HG03139 (cell line): ENCODE data around the gene ZNF70.

Source experiments
- ATAC-seq: cut with Tn5 transposase; IDR thresholded peaks from one replicate; pipeline ENCODE4 v1.9.1; 2021; ENCODE audit not compliant: unreplicated experiment

The ZNF70 gene

DNA sequence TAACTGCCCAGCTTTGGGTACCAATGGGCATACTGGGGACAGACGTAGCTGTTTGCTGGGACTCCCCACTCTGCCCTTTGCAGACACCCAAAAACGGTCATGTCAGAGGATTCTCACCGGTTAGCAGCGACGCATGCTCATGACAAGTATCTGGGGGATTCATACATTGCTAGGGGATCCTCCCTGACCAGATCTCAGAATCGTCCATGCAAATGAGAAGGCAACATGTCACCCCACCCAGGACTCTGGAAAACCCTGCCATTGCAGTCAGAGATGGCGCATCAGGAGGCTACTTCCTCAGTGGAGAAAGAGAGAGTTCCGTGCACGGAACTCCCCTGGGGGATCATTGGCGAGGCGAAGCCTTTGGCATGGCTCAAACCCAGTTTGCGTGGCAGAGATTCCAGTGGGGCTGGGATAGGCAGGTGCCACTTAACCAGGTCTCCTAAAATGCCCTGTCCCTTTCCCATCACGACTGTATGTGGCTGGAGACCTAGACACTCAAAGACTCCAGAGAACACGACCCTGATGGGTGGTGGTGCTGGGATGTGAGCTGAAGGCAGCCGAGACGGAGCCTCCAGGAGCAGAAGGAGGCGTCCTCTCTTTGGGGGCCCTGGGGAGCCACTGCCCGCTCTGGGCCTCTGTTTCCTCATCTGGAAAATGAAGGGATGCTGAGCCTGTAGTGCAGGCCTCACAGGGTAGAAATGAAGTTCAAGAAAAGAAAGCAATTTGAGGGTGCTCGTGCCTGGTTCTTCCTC lies 55.2 kb downstream of the ZNF70 start:
- peak; percentile 13 for ATAC-seq

- no peak for ATAC-seq
These were observed 55.8 kb downstream of the ZNF70 start for GRCh38 chr22:23695141-23695540.

DNA sequence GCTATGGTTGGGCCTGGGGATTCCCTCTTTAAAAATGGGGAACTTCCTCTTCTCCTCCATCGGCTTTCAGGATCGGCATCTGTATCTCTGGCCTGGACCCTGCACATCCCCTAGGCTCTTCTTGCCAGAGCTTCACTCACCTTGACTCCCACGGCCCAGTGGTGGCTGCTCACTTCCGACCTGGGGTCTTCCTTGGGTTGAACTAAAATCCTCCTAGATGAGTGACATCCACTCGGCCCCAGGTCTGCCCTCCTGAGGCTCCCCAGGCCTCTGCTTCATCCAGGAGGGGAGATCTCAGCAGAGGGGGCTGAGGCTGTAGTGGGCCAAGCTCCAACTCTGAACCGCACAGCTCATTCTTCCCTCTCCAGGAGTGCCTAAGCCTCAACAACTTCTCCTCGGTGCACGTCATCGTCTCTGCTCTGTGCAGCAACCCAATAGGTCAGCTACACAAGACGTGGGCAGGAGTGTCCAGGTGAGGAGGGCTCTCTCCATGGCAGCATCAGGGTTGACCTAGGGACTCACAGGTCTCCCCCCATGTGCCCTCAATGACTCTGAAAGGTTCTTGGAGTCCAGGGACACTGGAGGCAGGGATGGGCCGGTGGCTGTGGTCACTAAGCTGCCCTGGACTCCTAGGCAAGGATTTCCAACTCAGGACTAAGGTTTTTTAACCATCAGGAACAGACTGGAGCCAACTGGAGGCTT lies 56.8 kb downstream of the ZNF70 start:
- ATAC-seq = no peak

GRCh38 chr22:23692598-23693291 lies 58.2 kb downstream of the ZNF70 start:
- no peak for ATAC-seq

- no peak for ATAC-seq
These were observed 59.0 kb downstream of the ZNF70 start for GRCh38 chr22:23691748-23692423.

DNA sequence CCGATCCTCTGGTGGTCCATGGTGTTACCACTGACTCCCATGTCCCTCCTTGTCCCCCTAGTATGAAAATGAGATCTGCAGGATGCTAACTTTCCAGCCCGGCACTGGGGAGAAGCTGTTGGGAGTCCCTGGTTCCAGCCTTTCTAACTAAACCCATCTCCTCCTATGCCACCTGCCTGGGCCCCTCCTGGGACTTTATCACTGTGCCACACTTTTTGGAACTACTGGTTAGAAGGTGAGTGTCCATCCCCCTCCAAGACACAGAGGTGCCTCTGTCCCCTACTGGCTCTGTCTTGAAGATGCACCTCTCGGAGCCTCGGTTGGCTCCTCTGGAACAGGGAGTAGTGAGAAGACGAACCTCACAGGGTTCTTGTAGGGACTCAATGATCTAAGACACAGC lies 60.2 kb downstream of the ZNF70 start, which contains the start of gene RGL4:
Gene RGL4, plus strand, starts transcription at position 301 of the 400 bp plus-strand sequence. CDS start 1,018 bp downstream, outside the sequence.
- no peak for ATAC-seq

- ATAC-seq = no peak
These were observed 61.5 kb downstream of the ZNF70 start for GRCh38 chr22:23689414-23689813.
